Glutamatergic neuron (in vitro differentiated cells): ENCODE results near the gene JDP2. TPM values are rescaled to one million over a fixed set of nuclear protein-coding genes. Genes with fewer than 3 reads are reported as not detected.

Experiments
- DNase-seq: peaks from one replicate; pipeline ENCODE4 v3.0.0; 2022
- H3K27ac Mint-ChIP-seq: one replicate; pipeline ENCODE4 v1.8.0; 2020; ENCODE audit warnings: mild to moderate bottlenecking, mixed read lengths, inconsistent platforms; ENCODE audit not compliant: unreplicated experiment
- H3K27me3 Mint-ChIP-seq: one replicate; pipeline ENCODE4 v1.8.0; 2020; ENCODE audit warnings: mild to moderate bottlenecking, moderate library complexity, mixed read lengths, inconsistent platforms; ENCODE audit not compliant: unreplicated experiment
- H3K36me3 Mint-ChIP-seq: one replicate; pipeline ENCODE4 v1.8.0; 2020; ENCODE audit warnings: mild to moderate bottlenecking, mixed read lengths, inconsistent platforms; ENCODE audit not compliant: unreplicated experiment
- H3K4me1 Mint-ChIP-seq: one replicate; pipeline ENCODE4 v1.8.0; 2020; ENCODE audit warnings: mild to moderate bottlenecking, low read depth, mixed read lengths, inconsistent platforms; ENCODE audit not compliant: unreplicated experiment
- H3K4me3 Mint-ChIP-seq: one replicate; pipeline ENCODE4 v1.8.0; 2020; ENCODE audit warnings: mild to moderate bottlenecking, mixed read lengths, inconsistent platforms; ENCODE audit not compliant: unreplicated experiment
- H3K9me3 Mint-ChIP-seq: one replicate; pipeline ENCODE4 v1.8.0; 2020; ENCODE audit warnings: mild to moderate bottlenecking, moderate library complexity, mixed read lengths, inconsistent platforms; ENCODE audit not compliant: unreplicated experiment
- CTCF ChIP-seq: fragments of 200-600 bp; sonication (generic); IDR thresholded peaks from one replicate; pipeline ENCODE4 v1.5.0; 2021; ENCODE audit not compliant: partially characterized antibody, unreplicated experiment
- total RNA-seq: library from RNA; stranded (reverse); fragmentation: NEBNext Ultra II Directional; extraction: Animal tissue kit (Norgen Biotek cat#: 25700); gene quantifications from one replicate; pipeline ENCODE4 v1.2.1, GENCODE V29; 2021; ENCODE audit not compliant: unreplicated experiment

The JDP2 gene
- total RNA-seq, 1 donor from 2014 or later: 5.7 TPM

- Mint-ChIP-seq H3K4me1 (no peaks in the 10 kb centered on the region), H3K4me3 (no peak overlapping the region), H3K27ac (no peak overlapping the region), H3K27me3 (peaks cover 2% of the 10 kb centered on the region), H3K36me3 (no peaks in the 10 kb centered on the region), H3K9me3 (peaks cover 3% of the 10 kb centered on the region)
- no peak for DNase-seq
- TF ChIP-seq CTCF: no peak
Observed at GRCh38 chr14:75497701-75498100, 69.9 kb downstream of the JDP2 start.

- Mint-ChIP-seq H3K9me3 (peaks cover 3% of the 10 kb centered on the region), H3K4me3 (no peak overlapping the region), H3K4me1 (no peaks in the 10 kb centered on the region), H3K36me3 (no peaks in the 10 kb centered on the region), H3K27ac (no peak overlapping the region), H3K27me3 (peaks cover 2% of the 10 kb centered on the region)
- no peak for TF ChIP-seq CTCF
- DNase-seq: no peak
Observed at GRCh38 chr14:75499084-75499875, 71.5 kb downstream of the JDP2 start.

- TF ChIP-seq CTCF: no peak
- Mint-ChIP-seq H3K36me3 (no peaks in the 10 kb centered on the region), H3K9me3 (peaks cover 3% of the 10 kb centered on the region), H3K4me1 (no peaks in the 10 kb centered on the region), H3K4me3 (no peak overlapping the region), H3K27me3 (peaks cover 2% of the 10 kb centered on the region), H3K27ac (no peak overlapping the region)
- DNase-seq: no peak
Observed at GRCh38 chr14:75501080-75501479, 73.3 kb downstream of the JDP2 start.

GRCh38 chr14:75504411-75504810 lies 76.6 kb downstream of the JDP2 start:
- H3K27me3 Mint-ChIP-seq: no peaks in the 10 kb centered on the region
- TF ChIP-seq CTCF: no peak
- H3K36me3 Mint-ChIP-seq: no peaks in the 10 kb centered on the region
- H3K4me3 Mint-ChIP-seq: no peak overlapping the region
- H3K4me1 Mint-ChIP-seq: no peaks in the 10 kb centered on the region
- DNase-seq: no peak
- H3K27ac Mint-ChIP-seq: no peak overlapping the region
- H3K9me3 Mint-ChIP-seq: peaks cover 2% of the 10 kb centered on the region

GRCh38 chr14:75506930-75507329 lies 79.1 kb downstream of the JDP2 start:
- Mint-ChIP-seq H3K27me3 (no peaks in the 10 kb centered on the region), H3K9me3 (peaks cover 2% of the 10 kb centered on the region), H3K27ac (no peak overlapping the region), H3K4me3 (no peak overlapping the region), H3K4me1 (no peaks in the 10 kb centered on the region), H3K36me3 (no peaks in the 10 kb centered on the region)
- TF ChIP-seq CTCF: no peak
- no peak for DNase-seq
